Peyer's patch (tissue), 4 donors: ENCODE measurements around the gene GINS2. TPM values are rescaled to one million over a fixed set of nuclear protein-coding genes. Genes with fewer than 3 reads are reported as not detected.

ENCODE experiments used
- DNase-seq, 3 donors: peaks; one replicate each; pipeline ENCODE4 v3.0.0-alpha.2; 2017 to 2019
- H3K27ac ChIP-seq, 4 donors: fragments of 200-600 bp; sonication (generic); one replicate each; pipeline ENCODE4 v1.5.1; 2016 to 2019
- H3K27me3 ChIP-seq, 2 donors: fragments of 200-600 bp; sonication (generic); one replicate each; pipeline ENCODE4 v1.5.1; 2019
- H3K36me3 ChIP-seq, 3 donors: fragments of 200-600 bp; sonication (generic); one replicate each; pipeline ENCODE4 v1.5.1; 2016 to 2019
- H3K4me1 ChIP-seq, 4 donors: fragments of 200-600 bp; sonication (generic); one replicate each; pipeline ENCODE4 v1.5.1; 2016 to 2019
- H3K4me3 ChIP-seq, 4 donors: fragments of 200-600 bp; sonication (generic); 1 replicate in 3 of 4; 2 replicates in 1 of 4; pipeline ENCODE4 v1.5.1; 2016 to 2019; ENCODE audit warnings: mild to moderate bottlenecking in 1 of 4
- H3K9me3 ChIP-seq, 4 donors: fragments of 200-600 bp; sonication (generic); one replicate each; pipeline ENCODE4 v1.5.1; 2016 to 2019; ENCODE audit warnings: mild to moderate bottlenecking in 1 of 4
- CTCF ChIP-seq, 6 experiments: fragments of 450-650 bp in 4 of 6; fragments of 200-600 bp in 2 of 6; sonication (generic) in 1 of 6; IDR thresholded peaks; one replicate each; pipeline ENCODE4 v1.5.1; 2017 to 2019; ENCODE audit warnings: antibody characterized with exemption in 6 of 6, mild to moderate bottlenecking in 3 of 6, moderate library complexity in 1 of 6
- POLR2A ChIP-seq, 2 donors: fragments of 450-650 bp; IDR thresholded peaks; one replicate each; pipeline ENCODE4 v1.5.1; 2017; ENCODE audit warnings: antibody characterized with exemption in 2 of 2, mild to moderate bottlenecking in 2 of 2, moderate library complexity in 2 of 2
- total RNA-seq, 4 donors: library from RNA; depleted of rRNA; stranded (reverse); fragments of >200 nt; gene quantifications; one replicate each; pipeline ENCODE4 v1.1.0, GENCODE V29; 2016

Gene GINS2
- total RNA-seq, 4 donors from 2014 or later, result 2.9 to 10.7 (median 5.2) TPM

GRCh38 chr16:85733839-85734170 lies 45.1 kb upstream of the GINS2 start:
- Histone ChIP-seq H3K27ac (no peak overlapping the region), H3K36me3 (no peaks in the 10 kb centered on the region), H3K27me3 (no peaks in the 10 kb centered on the region), H3K4me3 (no peak overlapping the region), H3K9me3 (no peaks in the 10 kb centered on the region), H3K4me1 (peaks cover 0 to 16% (median 8%) of the 10 kb centered on the region in 4 donors)
- DNase-seq, result no peak
- TF ChIP-seq CTCF (IDR thresholded peaks at IDR 0.05) (no peak), POLR2A (IDR thresholded peaks at IDR 0.05) (no peak)

- Histone ChIP-seq H3K27me3 (no peaks in the 10 kb centered on the region), H3K9me3 (no peaks in the 10 kb centered on the region), H3K4me1 (peaks cover 0 to 16% (median 8%) of the 10 kb centered on the region in 4 donors), H3K27ac (no peak overlapping the region), H3K36me3 (no peaks in the 10 kb centered on the region), H3K4me3 (no peak overlapping the region)
- no peak for DNase-seq
- TF ChIP-seq CTCF (IDR thresholded peaks at IDR 0.05) (no peak), POLR2A (IDR thresholded peaks at IDR 0.05) (no peak)
Measured at GRCh38 chr16:85733155-85733838, 44.5 kb upstream of the GINS2 start.

- DNase-seq, result no peak
- Histone ChIP-seq H3K27ac (no peak overlapping the region), H3K36me3 (no peaks in the 10 kb centered on the region), H3K9me3 (no peaks in the 10 kb centered on the region), H3K4me1 (peaks cover 0 to 14% (median 6%) of the 10 kb centered on the region in 4 donors), H3K4me3 (no peak overlapping the region), H3K27me3 (no peaks in the 10 kb centered on the region)
- TF ChIP-seq CTCF (IDR thresholded peaks at IDR 0.05) (no peak), POLR2A (IDR thresholded peaks at IDR 0.05) (no peak)
Measured at GRCh38 chr16:85731179-85731578, 42.4 kb upstream of the GINS2 start.

- TF ChIP-seq CTCF (IDR thresholded peaks at IDR 0.05) (no peak), POLR2A (IDR thresholded peaks at IDR 0.05) (no peak)
- Histone ChIP-seq H3K4me3 (no peak overlapping the region), H3K9me3 (no peaks in the 10 kb centered on the region), H3K4me1 (peaks cover 0 to 5% (median 2%) of the 10 kb centered on the region in 4 donors), H3K36me3 (no peaks in the 10 kb centered on the region), H3K27ac (no peak overlapping the region), H3K27me3 (no peaks in the 10 kb centered on the region)
- DNase-seq, result no peak
Measured at GRCh38 chr16:85730186-85730465, 41.4 kb upstream of the GINS2 start.

- Histone ChIP-seq H3K4me1 (peaks cover 0 to under 1% (median 0%) of the 10 kb centered on the region in 4 donors), H3K27me3 (no peaks in the 10 kb centered on the region), H3K36me3 (no peaks in the 10 kb centered on the region), H3K27ac (no peak overlapping the region), H3K4me3 (no peak overlapping the region), H3K9me3 (no peaks in the 10 kb centered on the region)
- DNase-seq, result no peak
- TF ChIP-seq POLR2A (IDR thresholded peaks at IDR 0.05) (no peak), CTCF (IDR thresholded peaks at IDR 0.05) (no peak)
Measured at GRCh38 chr16:85729452-85730185, 40.9 kb upstream of the GINS2 start.
